Epithelial cell of proximal tubule (primary cell): ENCODE data around the gene KLHDC7B. TPM values are rescaled to one million over a fixed set of nuclear protein-coding genes. Genes with fewer than 3 reads are reported as not detected.

ENCODE experiments used
- DNase-seq: peaks from one replicate; pipeline ENCODE4 v3.0.0-alpha.2; 2011; ENCODE audit warnings: low read depth
- H3K4me3 ChIP-seq: 2 replicates; pipeline ENCODE4 v1.5.1; 2011; ENCODE audit warnings: low read depth, mild to moderate bottlenecking, low read length
- total RNA-seq: library from RNA; depleted of rRNA; stranded (reverse); fragments of >200 nt; gene quantifications from 2 replicates; pipeline ENCODE4 v1.2.3, GENCODE V29; 2015
- TF ChIP-seq, protein P1 (sequence below): conservative IDR thresholded peaks from 2 replicates; pipeline ENCODE4 v1.5.1; 2012; ENCODE audit warnings: low read depth, mild to moderate bottlenecking, low read length

Gene KLHDC7B
- total RNA-seq, 1 donor from 2014 or later = not detected

DNA sequence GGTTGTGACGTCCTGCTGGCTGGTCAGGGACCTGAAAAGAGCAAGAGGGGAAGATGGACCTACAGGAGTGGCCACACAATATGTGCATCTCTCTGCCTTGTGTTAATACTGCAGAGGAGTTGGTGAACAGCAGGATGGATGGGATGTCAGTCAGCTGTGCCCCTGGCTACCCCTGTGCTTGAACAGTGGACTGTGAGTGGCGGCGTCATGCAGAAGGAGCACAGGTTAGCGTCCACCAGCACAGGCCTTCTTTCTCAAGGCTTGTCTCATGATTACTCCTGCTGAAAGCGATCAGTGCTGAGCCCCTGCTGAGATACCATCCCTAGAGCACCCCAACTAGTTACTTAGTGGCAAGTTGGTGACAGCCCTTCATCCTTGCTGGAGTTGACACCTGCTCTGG is 40.7 kb downstream of the KLHDC7B start:
- H3K4me3 ChIP-seq = no peak overlapping the region
- TF ChIP-seq, protein P1, sequence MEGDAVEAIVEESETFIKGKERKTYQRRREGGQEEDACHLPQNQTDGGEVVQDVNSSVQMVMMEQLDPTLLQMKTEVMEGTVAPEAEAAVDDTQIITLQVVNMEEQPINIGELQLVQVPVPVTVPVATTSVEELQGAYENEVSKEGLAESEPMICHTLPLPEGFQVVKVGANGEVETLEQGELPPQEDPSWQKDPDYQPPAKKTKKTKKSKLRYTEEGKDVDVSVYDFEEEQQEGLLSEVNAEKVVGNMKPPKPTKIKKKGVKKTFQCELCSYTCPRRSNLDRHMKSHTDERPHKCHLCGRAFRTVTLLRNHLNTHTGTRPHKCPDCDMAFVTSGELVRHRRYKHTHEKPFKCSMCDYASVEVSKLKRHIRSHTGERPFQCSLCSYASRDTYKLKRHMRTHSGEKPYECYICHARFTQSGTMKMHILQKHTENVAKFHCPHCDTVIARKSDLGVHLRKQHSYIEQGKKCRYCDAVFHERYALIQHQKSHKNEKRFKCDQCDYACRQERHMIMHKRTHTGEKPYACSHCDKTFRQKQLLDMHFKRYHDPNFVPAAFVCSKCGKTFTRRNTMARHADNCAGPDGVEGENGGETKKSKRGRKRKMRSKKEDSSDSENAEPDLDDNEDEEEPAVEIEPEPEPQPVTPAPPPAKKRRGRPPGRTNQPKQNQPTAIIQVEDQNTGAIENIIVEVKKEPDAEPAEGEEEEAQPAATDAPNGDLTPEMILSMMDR = no peak

DNA sequence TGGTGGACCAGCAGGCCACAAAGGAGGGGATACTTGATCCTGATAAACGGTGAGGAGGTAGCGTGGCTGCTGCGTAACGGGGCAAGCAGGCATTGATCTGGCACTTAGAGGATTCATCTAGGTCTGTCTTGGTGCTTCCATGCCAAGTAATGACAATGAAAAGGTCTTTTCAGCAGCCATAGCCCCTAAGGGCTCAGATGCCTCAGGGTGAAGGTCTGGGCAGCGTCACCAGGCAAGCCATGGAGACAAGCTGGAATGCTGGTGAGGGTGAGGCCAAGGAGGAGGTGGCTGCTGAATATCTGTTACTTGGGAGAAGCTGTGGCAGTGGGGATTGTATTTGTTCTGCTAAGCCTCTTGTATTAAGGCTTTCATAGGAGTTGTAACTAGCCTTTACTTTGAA is 41.7 kb downstream of the KLHDC7B start:
- no peak for DNase-seq
- no peak overlapping the region for H3K4me3 ChIP-seq
- TF ChIP-seq, protein P1 = no peak

More for the DNA sequence above, 40.7 kb downstream of the KLHDC7B start:
- DNase-seq = no peak

DNA sequence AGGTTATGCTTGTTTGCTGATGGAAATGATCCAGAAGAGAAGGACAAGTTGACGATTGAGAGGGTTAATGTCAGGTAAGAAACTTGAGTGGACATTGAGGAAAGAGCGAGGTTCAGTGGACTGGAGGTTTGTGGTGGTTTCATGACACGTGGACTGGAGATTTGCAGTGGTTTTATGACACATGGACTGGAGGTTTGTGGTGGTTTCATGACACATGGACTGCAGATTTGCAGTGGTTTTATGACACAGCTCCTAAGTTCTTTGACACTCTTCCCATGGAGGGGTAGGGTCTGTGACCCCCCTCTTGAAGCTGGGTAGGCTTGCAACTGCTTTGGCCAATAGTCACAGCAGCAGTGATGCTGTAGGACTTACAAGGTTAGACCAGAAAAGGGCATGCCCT is 49.5 kb downstream of the KLHDC7B start:
- DNase-seq = no peak
- no peak overlapping the region for H3K4me3 ChIP-seq
- TF ChIP-seq, protein P1 = no peak

DNA sequence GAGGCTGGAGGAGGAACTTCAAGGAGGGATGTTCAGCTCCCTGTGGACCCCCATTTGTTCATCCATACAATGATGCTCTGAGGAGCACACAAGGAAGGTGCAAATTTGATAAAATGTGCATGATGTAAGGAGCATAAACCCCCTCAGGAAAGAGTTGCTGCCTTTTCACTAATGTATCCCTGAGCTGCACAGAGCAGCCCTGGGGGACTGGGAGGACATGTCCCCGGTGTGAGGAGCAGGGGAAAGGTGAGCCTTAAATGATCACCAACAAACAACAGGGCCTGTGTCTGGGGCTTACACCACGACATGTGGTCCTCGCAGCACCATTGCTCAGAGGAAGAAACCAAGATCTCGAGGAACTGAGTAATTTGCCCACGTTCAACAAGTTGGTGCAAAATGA is 51.4 kb downstream of the KLHDC7B start:
- TF ChIP-seq, protein P1 = no peak
- no peak for DNase-seq
- H3K4me3 ChIP-seq = no peak overlapping the region

DNA sequence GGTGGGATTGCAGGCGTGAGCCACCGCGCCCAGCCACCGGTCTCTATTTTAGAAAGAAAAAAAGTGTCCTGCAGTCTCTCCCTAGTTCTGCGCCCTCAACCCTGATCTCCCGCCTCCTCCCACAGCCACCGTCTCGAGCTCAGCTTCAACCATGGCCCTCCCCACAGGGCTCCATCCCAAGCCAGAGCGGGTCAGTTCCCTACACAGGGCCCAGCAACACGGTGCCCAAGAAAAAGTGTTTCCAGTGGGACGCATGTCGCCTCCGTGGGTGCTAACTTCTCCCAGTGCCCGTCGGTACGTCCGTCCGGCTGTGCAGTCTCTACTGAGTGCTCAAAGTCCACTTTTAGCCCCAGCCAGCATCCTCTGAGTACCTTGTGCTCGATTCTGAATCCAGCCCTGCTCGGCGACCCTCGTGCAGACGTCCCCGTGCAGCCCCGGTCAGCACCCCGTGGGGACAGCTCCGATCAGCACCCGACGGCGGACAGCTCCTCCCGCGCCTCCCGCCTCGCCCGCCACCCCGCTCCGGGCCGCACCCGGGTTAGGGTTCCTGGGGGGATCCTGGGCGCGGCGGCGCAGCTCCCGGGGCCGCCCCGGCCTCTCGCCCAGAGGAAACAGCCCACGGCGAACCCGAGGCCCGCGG is 54.2 kb downstream of the KLHDC7B start:
- DNase-seq = no peak
- no peak overlapping the region for H3K4me3 ChIP-seq
- TF ChIP-seq, protein P1 = no peak

DNA sequence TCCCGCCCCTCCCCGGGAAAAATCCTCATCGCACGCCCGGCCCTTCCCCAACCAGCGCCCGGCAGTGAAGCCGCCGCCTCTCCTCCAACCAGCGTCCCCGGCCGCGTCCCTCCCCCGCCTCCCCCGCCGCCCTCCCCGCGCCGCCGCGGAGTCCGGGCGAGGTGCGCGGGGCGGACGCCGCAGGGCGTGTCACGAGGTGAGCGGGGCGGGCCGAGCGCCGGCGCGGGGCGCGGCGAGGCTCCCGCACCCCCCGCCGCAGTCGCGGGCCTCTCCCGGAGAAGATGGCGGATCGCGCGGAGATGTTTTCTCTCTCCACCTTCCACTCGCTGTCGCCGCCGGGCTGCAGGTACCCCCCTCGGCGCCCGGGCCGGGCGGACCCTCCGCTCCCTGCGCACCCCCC is 54.8 kb downstream of the KLHDC7B start, which contains the start of gene MAPK8IP2:
TSS of gene MAPK8IP2 (plus strand) at position 256 of the 400 bp plus-strand sequence. CDS start at position 282, 26 bp downstream.
- H3K4me3 ChIP-seq = no peak within 1 kb of the TSS
- no peak for DNase-seq
- TF ChIP-seq, protein P1 = no peak

Other genes starting within 250 kb of the KLHDC7B start
- 113 and 177 TPM in 2 replicates for gene PLXNB2, start 238.3 kb upstream of the KLHDC7B start, total RNA-seq
- 1.2 and 4.4 TPM in 2 replicates for gene DENND6B, start 218.9 kb upstream of the KLHDC7B start, total RNA-seq
- gene PPP6R2, start 202.6 kb upstream of the KLHDC7B start, total RNA-seq = 35.7 and 49.3 TPM in 2 replicates
- gene SBF1, start 70.9 kb upstream of the KLHDC7B start, total RNA-seq = 56.6 and 59.0 TPM in 2 replicates
- gene ADM2, start 64.4 kb upstream of the KLHDC7B start, total RNA-seq = 3.9 and 4.4 TPM in 2 replicates
- gene MIOX, start 59.0 kb upstream of the KLHDC7B start, total RNA-seq = not detected in 2 replicates
- 69.2 and 83.3 TPM in 2 replicates for gene LMF2, start 38.2 kb upstream of the KLHDC7B start, total RNA-seq
- gene NCAPH2, start 37.7 kb upstream of the KLHDC7B start, total RNA-seq = 69.3 and 81.5 TPM in 2 replicates
- 1.4 TPM in 1 of 2 replicates, not detected in the other for gene SCO2, start 20.3 kb upstream of the KLHDC7B start, total RNA-seq
- gene TYMP, start 15.9 kb upstream of the KLHDC7B start, total RNA-seq = 7.6 and 13.1 TPM in 2 replicates
- gene SYCE3, start 17.0 kb downstream of the KLHDC7B start, total RNA-seq = 1.0 TPM in 1 of 2 replicates, not detected in the other
- 1.2 and 4.0 TPM in 2 replicates for gene CPT1B, start 32.5 kb downstream of the KLHDC7B start, total RNA-seq
- gene CHKB, start 37.0 kb downstream of the KLHDC7B start, total RNA-seq = 29.5 and 50.4 TPM in 2 replicates
- gene MAPK8IP2, start 54.9 kb downstream of the KLHDC7B start, total RNA-seq = 0.23 and 0.43 TPM in 2 replicates
- 25.5 and 58.5 TPM in 2 replicates for gene ARSA, start 82.3 kb downstream of the KLHDC7B start, total RNA-seq
- 1.4 and 3.6 TPM in 2 replicates for gene SHANK3, start 126.9 kb downstream of the KLHDC7B start, total RNA-seq
- not detected in 2 replicates for gene ACR, start 192.3 kb downstream of the KLHDC7B start, total RNA-seq
- gene RABL2B, start 237.7 kb downstream of the KLHDC7B start, total RNA-seq = 14.6 and 15.0 TPM in 2 replicates